ENCODE data around the gene THSD7B.
"Not testable (repeated sequence)": the region's sequence is repeated elsewhere in the genome, so short reads cannot be mapped to it uniquely, and the experiment has no call there.

THSD7B gene

DNA sequence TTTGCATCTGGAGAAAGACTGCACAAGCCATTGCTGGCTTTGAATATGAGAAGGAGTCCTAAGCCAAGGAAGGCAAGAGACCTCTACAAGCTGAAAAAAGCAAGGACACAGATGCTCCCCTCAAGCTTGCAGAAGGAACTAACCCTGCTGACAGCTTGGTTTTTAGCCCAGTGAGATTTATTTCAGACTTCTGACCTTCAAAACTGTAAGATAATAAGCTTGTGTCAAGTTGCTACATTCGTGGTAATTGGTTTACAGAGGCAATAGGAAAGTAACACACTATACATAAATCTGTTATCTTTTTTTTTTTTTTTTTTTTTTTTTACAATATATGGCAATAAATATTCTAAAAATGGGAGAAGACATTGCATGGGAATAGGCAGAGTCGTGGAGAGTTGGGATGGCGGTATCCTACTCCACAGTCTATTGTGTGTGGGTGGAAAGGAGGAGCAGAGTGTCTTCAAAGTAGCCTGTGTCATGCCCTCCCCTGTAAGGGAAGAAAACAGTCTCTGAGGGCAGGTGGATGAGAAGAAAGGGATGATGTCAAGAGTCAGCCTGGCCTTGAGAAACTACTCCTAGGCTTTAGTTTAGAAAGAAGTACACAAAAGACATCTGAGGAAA lies 196.9 kb downstream of the THSD7B start:
- DNase-seq = no peak

DNA sequence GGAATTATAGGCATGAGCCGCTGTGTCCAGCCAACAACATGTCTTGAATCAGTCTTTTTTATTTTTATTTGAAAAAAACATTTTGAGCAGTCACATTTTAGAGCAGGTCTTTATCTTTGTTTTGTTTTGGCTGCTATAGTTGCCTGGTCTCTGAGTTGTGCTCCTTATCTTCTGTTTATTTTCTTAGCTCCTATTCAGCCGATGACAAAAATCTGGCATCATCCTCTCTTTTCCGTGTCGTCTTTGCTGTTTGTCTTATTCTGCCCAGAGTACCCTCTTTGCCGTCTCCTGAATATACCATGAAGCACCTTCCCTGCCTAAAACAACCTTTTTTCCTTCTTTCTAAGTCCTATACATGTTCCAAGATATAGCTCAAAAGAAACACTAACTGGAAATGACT lies 201.1 kb downstream of the THSD7B start:
- no peak for DNase-seq

DNA sequence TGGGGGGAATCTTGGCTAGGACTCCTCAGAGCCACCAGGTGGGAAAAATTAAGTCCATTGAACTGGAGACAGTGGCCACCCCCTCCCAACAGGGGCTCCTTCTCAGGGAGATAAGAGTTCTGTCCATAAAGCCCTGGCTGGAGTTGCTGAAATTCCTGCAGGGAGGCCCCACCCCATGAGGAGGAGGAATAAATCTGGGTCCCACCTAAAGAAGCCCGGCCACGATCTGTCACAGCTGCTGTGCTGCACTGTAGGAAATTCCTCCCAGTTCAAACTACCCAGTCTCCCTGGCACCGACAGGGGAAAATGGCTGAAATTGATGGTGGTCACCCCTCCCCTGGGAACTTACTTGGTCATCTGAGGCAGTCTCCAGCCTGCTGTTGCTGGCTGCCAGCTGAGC lies 215.0 kb downstream of the THSD7B start:
- DNase-seq = no peak

DNA sequence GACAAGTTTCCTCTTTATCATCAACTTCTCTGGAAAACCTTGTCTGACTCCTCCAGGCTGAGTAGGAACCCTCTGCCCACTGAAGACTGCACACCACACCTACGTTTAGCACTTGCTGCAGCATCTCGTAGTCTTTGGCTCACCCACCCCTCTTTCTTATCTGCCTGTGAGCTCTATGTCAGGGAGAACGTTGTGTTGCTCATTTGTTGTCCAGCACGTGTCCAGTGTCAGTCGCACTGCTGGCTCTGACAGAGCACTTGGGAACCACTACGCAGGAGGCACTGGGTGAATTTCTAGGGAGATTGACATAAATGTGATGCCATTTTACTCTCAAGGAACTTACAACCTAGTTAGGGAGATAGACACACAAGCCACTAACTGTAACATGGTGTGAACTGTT lies 216.3 kb downstream of the THSD7B start:
- DNase-seq = not testable (repeated sequence)

DNA sequence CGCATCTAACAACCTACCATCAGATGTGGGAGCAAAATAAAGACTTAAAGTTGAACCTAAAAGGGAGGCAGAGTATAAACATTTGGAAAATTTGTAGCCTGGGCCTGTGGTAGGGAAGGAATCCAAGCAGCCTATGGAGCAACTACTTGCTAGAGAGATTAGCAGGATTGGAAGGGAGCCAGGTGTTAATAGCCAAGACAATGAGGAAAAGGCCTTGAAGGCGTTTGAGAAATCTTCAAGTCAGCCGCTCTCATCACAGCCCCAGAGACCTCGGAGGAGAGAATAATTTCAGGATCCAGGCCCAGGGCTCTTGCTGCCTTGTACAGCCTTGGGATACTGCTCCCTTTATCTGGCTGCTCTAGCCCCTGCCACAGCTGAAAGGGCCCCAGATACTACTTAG lies 219.7 kb downstream of the THSD7B start:
- no peak for DNase-seq

DNA sequence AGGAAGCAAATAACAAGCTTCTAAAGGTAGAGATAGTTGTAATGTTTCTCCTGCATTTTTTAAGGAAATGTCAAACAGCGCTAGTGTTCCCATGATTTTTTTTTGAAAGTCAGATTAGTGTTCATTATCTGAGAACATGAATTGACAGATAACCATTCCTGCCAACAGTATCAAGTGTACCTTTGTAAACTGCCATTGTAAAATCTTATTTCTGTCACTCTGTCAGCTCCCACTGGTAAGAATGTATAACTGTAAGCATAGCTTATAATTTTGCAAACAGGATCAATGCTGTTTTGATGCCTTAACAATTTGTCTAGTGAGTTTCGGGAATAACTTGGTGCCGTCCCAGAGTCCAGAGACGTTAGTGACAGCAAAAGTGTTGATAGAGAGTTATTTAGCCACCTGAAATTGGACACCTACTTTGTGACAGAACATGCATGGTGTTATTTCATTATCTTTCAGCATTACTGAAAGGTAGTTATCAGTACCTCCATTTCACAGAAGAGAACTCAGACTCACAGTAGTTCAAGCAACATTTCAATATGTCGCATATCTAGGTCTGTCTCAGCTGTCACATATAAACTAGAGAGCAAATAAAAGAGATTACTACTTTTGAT lies 221.4 kb downstream of the THSD7B start:
- no peak for DNase-seq

DNA sequence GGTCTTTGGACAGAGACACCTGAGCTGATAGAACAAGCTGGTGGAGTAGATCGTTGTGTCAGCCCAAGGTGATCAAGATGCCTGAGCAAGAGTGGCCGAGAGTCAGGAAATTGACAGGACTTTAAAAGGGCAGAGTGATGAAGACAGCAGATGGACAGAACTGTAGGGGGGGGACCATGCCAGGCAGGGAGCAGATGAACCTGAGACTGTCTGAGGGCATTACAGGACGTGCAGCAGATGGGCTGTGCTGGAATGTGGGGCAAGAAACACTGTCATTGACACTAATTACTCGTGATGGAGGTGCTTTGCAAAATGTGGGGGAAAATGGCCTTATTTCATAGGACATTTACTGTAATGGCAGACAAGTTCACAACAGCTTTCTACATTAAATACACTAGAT lies 225.0 kb downstream of the THSD7B start:
- DNase-seq = no peak

DNA sequence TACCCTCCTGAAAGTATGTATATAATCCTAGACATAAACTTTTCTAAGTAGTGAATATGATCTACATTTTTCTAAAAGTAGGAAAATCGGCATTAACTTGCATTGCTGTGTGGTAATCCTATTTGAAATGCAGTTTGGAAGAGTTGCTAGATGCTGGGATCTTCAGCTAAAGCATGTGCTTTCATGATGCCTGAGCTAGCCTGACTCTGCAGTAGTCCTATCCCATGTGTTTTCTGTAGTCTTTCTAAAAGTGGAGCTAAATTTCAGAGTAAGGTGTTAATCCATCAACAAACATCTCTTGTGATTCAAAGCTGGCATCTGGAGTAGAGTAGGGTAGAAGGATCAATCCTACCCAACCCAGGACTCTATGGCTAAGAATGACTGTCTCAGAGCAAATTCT lies 229.4 kb downstream of the THSD7B start:
- DNase-seq = no peak

DNA sequence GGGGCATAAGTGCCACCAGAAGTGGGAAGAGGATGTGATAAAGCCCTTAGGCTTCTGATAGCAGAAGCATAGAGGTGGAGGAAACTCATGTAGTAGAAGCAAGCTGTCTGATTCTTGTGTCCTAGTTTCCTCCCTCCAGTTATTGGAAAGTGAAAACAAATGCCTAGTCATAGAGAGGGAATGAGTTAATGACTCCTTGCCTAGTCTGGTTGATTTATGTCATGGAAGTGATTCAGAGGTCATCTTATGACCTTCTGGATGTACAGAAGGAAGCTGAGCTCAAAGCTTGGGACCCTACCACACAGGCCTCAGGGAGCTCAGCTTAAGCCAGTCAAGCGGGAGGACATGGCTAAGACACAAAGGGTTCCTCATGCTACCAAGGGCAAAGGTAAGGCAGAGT lies 232.2 kb downstream of the THSD7B start:
- DNase-seq = no peak

DNA sequence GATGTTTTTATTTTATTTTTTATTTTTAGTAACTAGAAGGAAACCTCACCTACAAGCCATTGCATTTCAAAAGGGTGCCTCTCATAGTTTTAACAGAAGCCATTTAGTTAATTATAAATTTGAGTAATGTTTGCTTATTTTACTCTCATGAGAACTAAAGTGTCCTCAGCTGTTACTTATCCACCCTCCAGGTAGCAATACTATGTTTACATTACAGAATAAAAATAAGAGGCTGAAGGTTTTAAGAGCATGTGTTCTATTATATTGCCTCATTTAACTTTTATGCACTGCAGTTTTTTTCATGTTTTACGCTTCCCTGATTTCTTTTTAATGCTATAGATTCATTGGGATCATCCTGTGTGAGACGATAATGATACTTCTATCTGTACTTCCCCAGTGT lies 235.5 kb downstream of the THSD7B start:
- no peak for DNase-seq

DNA sequence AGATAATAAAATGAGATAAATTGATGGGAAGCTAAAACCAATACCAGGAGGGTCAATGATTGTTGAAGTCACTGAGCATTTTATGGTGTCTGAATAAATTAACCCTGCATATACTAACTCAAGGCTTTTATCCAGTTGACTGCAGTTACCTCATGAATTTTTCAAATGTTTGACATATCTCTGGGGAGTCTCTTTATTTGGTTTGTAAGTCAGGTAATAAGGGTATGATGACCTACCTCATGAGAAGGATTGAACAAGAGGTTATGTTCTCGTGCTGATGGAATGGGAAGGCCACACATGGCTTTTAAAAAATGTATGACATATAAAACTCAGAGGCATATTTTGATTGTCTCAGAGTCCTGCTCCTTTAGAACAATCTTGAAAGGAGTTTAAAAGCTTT lies 237.6 kb downstream of the THSD7B start:
- DNase-seq = no peak

DNA sequence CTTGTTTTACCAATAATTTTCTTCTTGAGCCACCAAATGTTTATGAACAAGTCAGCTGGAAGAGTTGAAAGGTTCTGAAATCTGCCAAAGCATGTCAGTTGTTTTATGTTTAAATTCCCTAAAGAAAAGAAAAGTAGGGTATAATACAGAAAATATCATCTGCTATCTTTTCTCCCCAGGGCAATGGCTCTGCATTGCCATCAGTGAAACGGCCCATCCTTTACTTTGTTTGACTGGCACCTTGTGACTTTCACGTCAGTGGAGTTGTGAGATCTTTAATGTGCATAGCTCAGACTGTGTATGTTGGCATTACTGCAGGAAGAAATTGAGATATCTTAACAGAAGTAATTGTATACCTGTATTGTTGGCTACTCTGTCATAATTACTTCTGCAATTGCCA lies 239.9 kb downstream of the THSD7B start:
- no peak for DNase-seq

DNA sequence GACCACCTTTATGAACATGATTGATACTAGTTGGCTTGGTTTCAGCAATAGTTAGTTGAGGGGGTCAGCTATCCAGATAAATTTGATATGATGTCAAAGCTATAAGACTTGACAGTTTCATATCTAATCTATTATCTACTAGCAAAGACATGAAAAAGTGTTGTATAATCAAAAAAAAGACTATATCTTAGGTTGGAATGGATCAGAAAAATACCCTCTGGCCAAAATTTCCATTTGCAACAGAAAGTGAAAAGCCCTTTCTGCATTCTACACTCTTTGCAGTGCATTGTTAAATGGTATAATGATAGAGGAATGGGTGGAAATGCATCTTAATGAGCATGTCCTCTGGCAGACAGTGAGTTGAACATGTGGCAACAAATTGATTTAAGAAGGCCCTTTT lies 242.6 kb downstream of the THSD7B start:
- DNase-seq = no peak

DNA sequence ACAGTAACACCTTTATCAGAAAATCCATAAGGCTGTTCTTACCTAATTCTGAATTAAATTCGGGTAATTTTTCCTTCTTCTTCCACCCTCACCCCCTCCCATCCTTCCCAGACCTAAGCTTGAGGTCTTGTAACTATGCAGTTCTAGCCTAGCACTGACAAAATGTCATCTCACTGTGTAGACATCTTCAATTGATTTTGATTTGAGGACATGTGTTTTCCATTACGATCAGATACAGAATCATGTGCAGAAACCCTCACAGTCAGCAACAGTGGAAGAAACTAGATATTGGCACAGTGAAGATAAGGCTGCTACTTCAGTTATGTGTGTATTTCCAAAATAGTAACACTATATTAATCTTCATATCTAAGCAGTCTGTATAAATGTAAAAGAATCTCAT lies 244.6 kb downstream of the THSD7B start:
- DNase-seq = no peak

DNA sequence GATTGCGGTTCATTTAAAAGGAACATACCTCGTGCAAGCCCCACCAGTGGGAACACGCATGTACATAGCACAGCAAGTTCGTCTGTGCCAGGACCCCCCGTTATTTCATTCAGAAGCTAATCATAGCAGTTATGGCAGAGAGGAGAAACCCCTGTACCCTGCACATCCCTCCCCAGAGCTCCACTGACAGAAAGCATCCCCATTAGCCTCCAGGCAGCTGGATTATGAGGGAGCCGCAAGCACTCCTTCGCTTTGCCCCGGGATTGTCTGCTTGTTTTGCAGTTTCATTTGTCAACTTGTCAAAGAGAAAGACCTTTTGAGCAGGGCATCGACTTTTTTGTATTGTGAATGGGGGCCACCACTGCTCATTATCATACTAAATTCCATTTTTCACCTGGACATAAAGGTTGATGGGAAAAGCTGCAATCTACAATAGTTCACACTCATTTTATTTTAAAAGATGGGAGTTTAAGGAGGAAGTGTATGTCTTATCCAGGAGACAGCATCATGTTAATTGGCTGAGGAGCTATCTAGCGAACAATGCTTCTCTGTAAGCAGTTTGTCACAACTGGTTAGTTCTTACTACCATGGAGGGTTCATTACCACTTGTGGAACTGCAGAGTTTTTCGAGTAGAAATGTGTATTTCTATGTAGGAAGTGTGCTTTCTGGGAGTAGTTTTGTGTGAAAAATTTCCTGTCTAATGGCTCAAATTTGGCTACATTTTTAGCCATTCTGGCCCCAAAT lies 255.3 kb downstream of the THSD7B start:
- DNase-seq = no peak

DNA sequence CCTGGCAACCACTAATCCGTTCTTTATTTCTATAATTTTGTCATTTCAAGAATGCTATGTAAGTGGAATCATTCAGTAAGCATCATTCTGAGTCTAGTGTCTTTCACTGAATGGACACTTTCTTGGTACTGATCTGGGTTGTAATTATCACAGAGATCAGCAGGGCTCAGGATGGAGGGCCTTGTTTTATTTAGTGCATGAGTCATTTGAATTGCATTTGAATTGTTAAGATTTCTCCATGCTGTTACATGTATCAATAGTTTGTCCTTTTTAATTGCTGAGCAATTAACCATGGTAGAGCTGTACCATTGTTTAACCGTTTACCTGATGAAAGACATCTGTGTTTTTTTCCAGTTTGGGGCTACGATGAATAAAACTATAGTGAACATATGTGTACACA lies 256.4 kb downstream of the THSD7B start:
- DNase-seq = no peak

DNA sequence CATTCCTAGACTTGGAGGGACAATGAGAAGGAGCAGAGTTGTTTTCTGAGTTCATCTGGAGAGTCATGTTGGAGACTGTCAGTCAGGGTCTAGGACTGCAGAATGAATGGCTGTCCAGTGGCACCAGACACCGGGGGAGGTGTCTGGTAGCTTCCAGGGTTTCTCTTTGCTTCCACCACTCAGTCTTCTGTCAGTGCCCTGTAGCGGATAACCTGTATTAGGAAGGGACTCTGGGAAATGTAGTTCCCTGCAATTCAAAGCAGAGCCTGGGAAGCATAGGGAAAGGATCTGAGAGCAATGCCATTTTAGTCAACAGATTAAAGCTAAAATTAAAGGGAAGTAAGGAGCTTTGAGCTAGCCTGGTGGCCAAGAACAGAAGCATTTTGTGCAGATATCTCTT lies 257.9 kb downstream of the THSD7B start:
- no peak for DNase-seq

DNA sequence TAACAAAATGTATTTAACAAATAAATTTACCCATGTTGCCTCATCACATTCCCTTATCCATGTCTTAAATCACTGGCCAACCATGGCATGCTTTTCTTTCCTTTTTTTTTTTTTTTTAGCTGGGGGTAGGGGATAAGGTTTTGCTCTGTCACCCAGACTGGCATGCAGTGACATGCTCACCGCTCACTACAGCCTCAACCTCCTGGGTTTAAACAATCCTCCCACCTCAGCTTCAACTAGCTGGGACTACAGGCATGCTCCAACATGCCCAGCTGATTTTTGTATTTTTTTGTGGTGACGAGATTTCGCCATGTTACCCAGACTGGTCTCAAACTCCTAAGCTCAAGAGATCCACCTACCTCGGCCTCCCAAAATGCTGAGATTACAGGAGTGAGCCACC lies 266.4 kb downstream of the THSD7B start:
- no peak for DNase-seq

DNA sequence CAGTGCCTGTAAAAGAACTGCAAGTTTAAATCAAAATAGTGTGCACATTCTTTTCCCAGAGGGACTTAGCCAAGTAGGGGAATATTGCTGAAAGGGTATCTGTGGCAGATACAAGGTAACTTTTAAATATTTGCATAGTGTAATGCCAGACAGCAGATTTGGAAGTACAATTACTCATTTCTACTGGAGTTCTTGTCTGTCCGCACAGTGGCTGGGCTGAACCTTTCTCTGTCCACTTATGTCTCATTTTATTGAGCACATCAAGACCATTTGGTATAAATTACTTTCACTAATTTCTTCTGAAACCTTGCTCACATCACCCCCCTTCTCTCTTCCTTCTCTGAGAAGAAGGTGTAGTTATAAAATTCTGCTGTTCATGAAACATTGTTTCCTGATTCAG lies 271.3 kb downstream of the THSD7B start:
- DNase-seq = no peak

DNA sequence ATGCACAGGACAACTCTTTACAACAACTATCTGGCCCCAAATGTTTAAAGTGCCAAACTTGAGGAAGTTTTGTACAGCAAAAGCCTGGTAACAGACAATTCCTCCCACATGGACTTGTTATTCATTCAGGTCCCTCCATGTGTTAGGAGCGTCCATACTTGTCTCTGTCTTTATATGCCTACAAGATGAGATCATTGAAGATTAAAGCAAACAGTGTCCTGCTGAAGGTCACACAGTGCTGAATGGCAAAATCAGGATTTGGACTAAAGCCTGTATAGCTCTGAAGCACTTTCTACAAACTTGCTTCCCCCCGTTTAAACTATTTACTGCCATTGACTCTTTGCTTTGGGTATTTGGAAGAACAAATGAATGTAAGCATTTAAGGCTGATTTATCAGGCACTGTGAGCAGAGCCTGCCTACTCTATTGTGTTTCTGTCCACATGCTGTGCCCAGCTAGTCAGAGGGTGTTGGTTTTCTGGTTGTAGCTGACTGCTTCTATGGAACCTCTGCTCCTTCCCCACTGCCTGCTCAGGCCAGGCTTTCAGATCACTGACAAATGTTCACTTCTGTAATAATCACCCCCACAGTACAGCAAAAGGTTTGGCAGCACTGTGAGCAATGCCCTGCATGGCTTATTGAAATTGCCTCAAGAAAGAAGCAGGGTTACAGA lies 274.3 kb downstream of the THSD7B start:
- DNase-seq = no peak

DNA sequence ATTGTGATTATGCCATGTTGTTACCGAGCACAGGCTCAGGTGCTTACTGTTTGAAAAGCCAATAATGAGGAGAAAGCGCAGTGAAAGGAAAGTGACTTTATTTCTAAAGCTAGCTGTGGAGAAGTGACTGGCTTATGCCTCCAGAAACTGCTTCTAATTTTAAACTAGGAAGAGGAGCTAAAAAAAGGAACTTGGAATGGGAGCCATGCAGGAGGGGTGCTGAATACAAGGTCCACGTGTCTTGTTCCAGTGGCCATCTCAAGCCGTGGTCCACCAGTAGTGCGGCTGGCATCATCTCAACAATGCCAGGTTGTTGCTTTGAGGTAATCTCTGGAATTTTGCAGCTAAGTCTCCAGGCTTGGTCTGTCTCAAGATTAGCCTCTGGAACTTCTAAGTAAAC lies 282.0 kb downstream of the THSD7B start:
- DNase-seq = no peak

DNA sequence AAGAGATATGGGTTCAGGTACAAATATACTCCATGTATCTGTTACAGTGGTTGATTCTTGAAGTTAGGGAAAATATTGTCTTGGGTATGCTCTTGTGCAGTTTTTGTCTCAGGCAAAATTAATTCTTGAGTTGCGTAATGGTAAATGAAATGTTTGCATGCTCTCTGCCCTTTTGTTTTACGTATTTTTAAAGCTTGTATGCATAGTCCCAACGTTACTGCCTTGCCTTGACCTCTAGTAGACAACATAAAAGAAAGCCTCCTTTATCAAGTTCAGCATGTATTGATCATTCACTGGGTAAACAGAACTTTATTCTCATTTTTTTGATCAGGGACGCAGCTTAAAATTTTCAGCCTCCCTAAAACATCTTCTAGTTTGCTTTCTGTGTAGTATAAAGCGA lies 283.1 kb downstream of the THSD7B start:
- no peak for DNase-seq

DNA sequence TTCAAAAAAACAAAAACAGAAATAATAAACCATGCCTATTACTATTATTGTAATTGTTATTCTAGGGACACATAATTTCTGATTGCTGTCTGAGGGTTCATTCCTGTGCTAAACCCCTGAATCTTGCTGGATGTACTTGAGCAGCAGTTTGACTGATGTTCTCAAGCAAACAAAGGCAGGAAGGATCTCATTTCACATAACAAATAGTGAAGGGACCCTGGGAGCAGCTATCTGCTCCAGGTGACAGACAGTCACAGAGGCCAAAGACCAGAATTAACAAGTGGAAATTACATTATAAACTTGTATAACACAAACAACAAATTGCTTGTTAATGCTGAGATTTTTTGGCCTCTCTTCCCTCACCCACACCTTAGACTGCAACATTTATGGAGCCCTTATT lies 284.2 kb downstream of the THSD7B start:
- no peak for DNase-seq

DNA sequence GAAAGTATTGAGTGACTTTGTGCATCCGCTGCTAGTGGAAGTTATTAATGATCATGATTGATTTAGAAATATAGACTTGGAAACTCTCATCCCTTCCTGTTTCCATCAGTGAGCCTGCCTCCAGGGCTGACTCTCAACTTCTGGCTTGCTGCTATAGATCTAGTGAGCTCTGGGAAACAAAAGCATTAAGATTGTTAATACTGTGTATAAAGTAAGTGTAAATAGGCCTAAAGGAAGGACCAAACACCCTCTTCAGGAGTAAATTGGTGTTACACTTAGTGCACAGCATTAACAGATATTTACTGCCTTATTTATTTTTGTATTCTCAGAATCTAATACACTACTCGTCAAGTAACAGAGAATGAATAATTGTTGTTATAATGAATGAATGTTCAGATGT lies 285.6 kb downstream of the THSD7B start:
- no peak for DNase-seq

Data from hematopoietic multipotent progenitor cell treated with erythropoietin and hydrocortisone succinate and interleukin-3 and kit ligand, for 6 days (in vitro differentiated cells).